ENCODE results near the gene FNTB. TPM values are rescaled to one million over a fixed set of nuclear protein-coding genes. Genes with fewer than 3 reads are reported as not detected.

FNTB gene
- total and polyA plus RNA-seq, 2 experiments from 2014 or later: 8.6 to 12.5 TPM

GRCh38 chr14:65062096-65063075 is 75.7 kb downstream of the FNTB start:
- no peaks in the 10 kb centered on the region for H3K4me1 Mint-ChIP-seq
- Histone ChIP-seq H3K4me2 (no peak overlapping the region), H3K36me3 (ENCODE audit: insufficient read depth) (peaks cover 6% of the 10 kb centered on the region; the same call in 1 of the 2 replicates), H3K27me3 (ENCODE audit: insufficient read depth) (no peaks in the 10 kb centered on the region), H3K4me1 (ENCODE audit: insufficient read depth) (no peaks in the 10 kb centered on the region), H3K4me3 (no peak overlapping the region), H4K20me1 (replicated peaks; ENCODE audit: insufficient read depth) (no peaks in the 10 kb centered on the region), H3K27ac (ENCODE audit: low read depth) (no peak overlapping the region), H3K79me2 (replicated peaks; ENCODE audit: insufficient read depth) (no peaks in the 10 kb centered on the region), H3K9me2 (ENCODE audit: insufficient read depth) (no peaks in the 10 kb centered on the region), H3F3A (replicated peaks; ENCODE audit: low read depth) (no peaks in the 10 kb centered on the region), H2AFZ (no peak overlapping the region)
- ATAC-seq (no peak), DNase-seq (ENCODE audit: low spot score) (no peak)
- H3K4me3 Mint-ChIP-seq: no peak overlapping the region
- H3K9me3 Mint-ChIP-seq: no peaks in the 10 kb centered on the region
- no peak for TF ChIP-seq ZNF331 (CRISPR knock-in tag; IDR thresholded peaks at IDR 0.05; ENCODE audit: low read depth)
- TF ChIP-seq EZH2 (IDR thresholded peaks at IDR 0.05; ENCODE audit: low read depth, unreplicated experiment): no peak
- TF ChIP-seq NANOG (IDR thresholded peaks at IDR 0.05; ENCODE audit: borderline replicate concordance): no peak
- no peak for TF ChIP-seq REST (IDR thresholded peaks at IDR 0.05; ENCODE audit: unreplicated experiment)
- TF ChIP-seq CREB1 (CRISPR knock-in tag; IDR thresholded peaks at IDR 0.05; ENCODE audit: low read depth): no peak
- no peak for TF ChIP-seq ZNF114 (CRISPR knock-in tag; IDR thresholded peaks at IDR 0.05)
- no peak for TF ChIP-seq ZNF462 (CRISPR knock-in tag; IDR thresholded peaks at IDR 0.05)
- TF ChIP-seq JUNB (IDR thresholded peaks at IDR 0.05; ENCODE audit: unreplicated experiment): no peak
- TF ChIP-seq CTCF (conservative IDR thresholded peaks at IDR 0.05; ENCODE audit: low read depth in 2 of 2): no peak
- TF ChIP-seq EZH2phosphoT487 (IDR thresholded peaks at IDR 0.05; ENCODE audit: unreplicated experiment): no peak
- no peaks in the 10 kb centered on the region for H3K27me3 Mint-ChIP-seq (ENCODE audit: insufficient read depth, low read depth, poor library complexity)
- peaks cover 46% of the 10 kb centered on the region for H3K36me3 Mint-ChIP-seq (ENCODE audit: low read depth)
- no peak overlapping the region; the same call in 1 of the 2 replicates for H3K27ac Mint-ChIP-seq

All from GM23338 (cell line).